ENCODE results near the gene EGFL7. TPM values are rescaled to one million over a fixed set of nuclear protein-coding genes. Genes with fewer than 3 reads are reported as not detected.

Gene EGFL7
- polyA plus RNA-seq, 3 donors, result 34.4 to 456 (median 158) TPM

GRCh38 chr9:136689108-136689460 is 26.4 kb downstream of the EGFL7 start:
- H3K27ac ChIP-seq (ENCODE audit: low read depth, low read length), result no peak overlapping the region
- 55 to 80% (median 74%) methylated on average over 7 of the region's 7 CpGs for WGBS, 3 donors

- 39 to 80% (median 65%) methylated on average over 25 of the region's 25 CpGs for WGBS, 3 donors
These were observed 27.5 kb downstream of the EGFL7 start for GRCh38 chr9:136690104-136690805.

GRCh38 chr9:136690806-136691261 is 28.1 kb downstream of the EGFL7 start:
- no peak overlapping the region for H3K27ac ChIP-seq (ENCODE audit: low read depth, low read length)
- 27 to 66% (median 53%) methylated on average over 15 of the region's 15 CpGs for WGBS, 3 donors

More at GRCh38 chr9:136690104-136690805, 27.5 kb downstream of the EGFL7 start:
- H3K27ac ChIP-seq (ENCODE audit: low read depth, low read length), result no peak overlapping the region

- 80 to 86% (median 84%) methylated on average over 27 to 29 of the region's 29 CpGs for WGBS, 3 donors
These were observed 28.8 kb downstream of the EGFL7 start for GRCh38 chr9:136691316-136692184.

GRCh38 chr9:136692185-136693134 is 29.7 kb downstream of the EGFL7 start:
- 86 to 89% (median 86%) methylated on average over 46 of the region's 46 CpGs for WGBS, 3 donors
- H3K27ac ChIP-seq (ENCODE audit: low read depth, low read length), result no peak overlapping the region

More at GRCh38 chr9:136691316-136692184, 28.8 kb downstream of the EGFL7 start:
- no peak overlapping the region for H3K27ac ChIP-seq (ENCODE audit: low read depth, low read length)

GRCh38 chr9:136693135-136693489 is 30.4 kb downstream of the EGFL7 start:
- no peak overlapping the region for H3K27ac ChIP-seq (ENCODE audit: low read depth, low read length)
- 68 to 76% (median 72%) methylated on average over 14 of the region's 14 CpGs for WGBS, 3 donors

- no peak overlapping the region for H3K27ac ChIP-seq (ENCODE audit: low read depth, low read length)
- WGBS, 3 donors, result 38 to 74% (median 66%) methylated on average over 15 of the region's 15 CpGs
These were observed 30.9 kb downstream of the EGFL7 start for GRCh38 chr9:136693490-136694162.

GRCh38 chr9:136694163-136694871 is 31.6 kb downstream of the EGFL7 start:
- H3K27ac ChIP-seq (ENCODE audit: low read depth, low read length), result no peak overlapping the region
- WGBS, 3 donors, result 31 to 39% (median 39%) methylated on average over 27 to 32 of the region's 32 CpGs

- H3K27ac ChIP-seq (ENCODE audit: low read depth, low read length), result no peak overlapping the region
- 63 to 89% (median 83%) methylated on average over 11 of the region's 11 CpGs for WGBS, 3 donors
These were observed 32.1 kb downstream of the EGFL7 start for GRCh38 chr9:136694872-136695247.

- WGBS, 3 donors, result 27 to 84% (median 80%) methylated on average over 9 to 10 of the region's 10 CpGs
These were observed 32.7 kb downstream of the EGFL7 start for GRCh38 chr9:136695435-136695895.

GRCh38 chr9:136695955-136696354 is 33.2 kb downstream of the EGFL7 start:
- no peak overlapping the region for H3K27ac ChIP-seq (ENCODE audit: low read depth, low read length)

More at GRCh38 chr9:136695435-136695895, 32.7 kb downstream of the EGFL7 start:
- no peak overlapping the region for H3K27ac ChIP-seq (ENCODE audit: low read depth, low read length)

GRCh38 chr9:136696502-136696901 is 33.8 kb downstream of the EGFL7 start:
- H3K27ac ChIP-seq (ENCODE audit: low read depth, low read length), result no peak overlapping the region
- WGBS, 3 donors, result 63 to 73% (median 71%) methylated on average over 9 of the region's 9 CpGs

More at GRCh38 chr9:136695955-136696354, 33.2 kb downstream of the EGFL7 start:
- WGBS, 3 donors, result 39 to 80% (median 77%) methylated on average over 23 of the region's 23 CpGs

GRCh38 chr9:136697146-136697820 is 34.6 kb downstream of the EGFL7 start:
- H3K27ac ChIP-seq (ENCODE audit: low read depth, low read length), result no peak overlapping the region
- WGBS, 3 donors, result 44 to 61% (median 51%) methylated on average over 23 of the region's 23 CpGs

- no peak overlapping the region for H3K27ac ChIP-seq (ENCODE audit: low read depth, low read length)
- 33 to 51% (median 48%) methylated on average over 20 of the region's 20 CpGs for WGBS, 3 donors
These were observed 35.3 kb downstream of the EGFL7 start for GRCh38 chr9:136697821-136698526.

- WGBS, 3 donors, result 78 to 82% (median 79%) methylated on average over 10 of the region's 11 CpGs
These were observed 36.0 kb downstream of the EGFL7 start for GRCh38 chr9:136698635-136699246.

GRCh38 chr9:136700304-136700703 is 37.6 kb downstream of the EGFL7 start:
- no peak overlapping the region for H3K27ac ChIP-seq (ENCODE audit: low read depth, low read length)
- WGBS, 3 donors, result 54 to 89% (median 64%) methylated on average over 13 of the region's 13 CpGs

More at GRCh38 chr9:136698635-136699246, 36.0 kb downstream of the EGFL7 start:
- no peak overlapping the region for H3K27ac ChIP-seq (ENCODE audit: low read depth, low read length)

All from adipose tissue (tissue), 3 donors.